Occipital lobe (tissue), 2 donors: ENCODE data around the gene TBC1D8. TPM values are rescaled to one million over a fixed set of nuclear protein-coding genes. Genes with fewer than 3 reads are reported as not detected.

ENCODE experiments used
- DNase-seq: peaks from one replicate; lab custom pipeline; 2025; lab: John Stamatoyannopoulos, UW
- total RNA-seq: library from RNA; depleted of rRNA; stranded (reverse); fragments of >200 nt; gene quantifications from one replicate; pipeline ENCODE4 v1.2.3, GENCODE V29; 2014

Gene TBC1D8
- total RNA-seq, 1 donor from 2014 or later = 11.7 TPM

GRCh38 chr2:100999995-101000394 lies 151.2 kb downstream of the TBC1D8 start:
- DNase-seq = no peak

GRCh38 chr2:100998235-100998573 lies 153.0 kb downstream of the TBC1D8 start:
- DNase-seq = no peak

- DNase-seq = no peak
Measured at GRCh38 chr2:100997509-100998234, 153.5 kb downstream of the TBC1D8 start.

GRCh38 chr2:100995309-100996075 lies 155.7 kb downstream of the TBC1D8 start:
- no peak for DNase-seq

GRCh38 chr2:100993294-100993693 lies 157.9 kb downstream of the TBC1D8 start:
- DNase-seq = no peak

GRCh38 chr2:100992262-100992661 lies 158.9 kb downstream of the TBC1D8 start:
- DNase-seq = no peak

- no peak for DNase-seq
Measured at GRCh38 chr2:100991404-100991773, 159.8 kb downstream of the TBC1D8 start.

- no peak for DNase-seq
Measured at GRCh38 chr2:100990650-100991403, 160.4 kb downstream of the TBC1D8 start.

- DNase-seq = no peak
Measured at GRCh38 chr2:100990166-100990565, 161.0 kb downstream of the TBC1D8 start.

GRCh38 chr2:100989666-100990065 lies 161.5 kb downstream of the TBC1D8 start:
- DNase-seq = no peak

GRCh38 chr2:100988630-100989417 lies 162.4 kb downstream of the TBC1D8 start:
- DNase-seq = no peak

GRCh38 chr2:100987974-100988373 lies 163.2 kb downstream of the TBC1D8 start:
- no peak for DNase-seq

GRCh38 chr2:100987536-100987935 lies 163.6 kb downstream of the TBC1D8 start:
- DNase-seq = no peak

- DNase-seq = no peak
Measured at GRCh38 chr2:100986157-100986556, 165.0 kb downstream of the TBC1D8 start.

- no peak for DNase-seq
Measured at GRCh38 chr2:100984892-100985307, 166.3 kb downstream of the TBC1D8 start.

GRCh38 chr2:100983684-100984310 lies 167.4 kb downstream of the TBC1D8 start:
- DNase-seq = no peak

- no peak for DNase-seq
Measured at GRCh38 chr2:100983201-100983600, 168.0 kb downstream of the TBC1D8 start.

- DNase-seq = no peak
Measured at GRCh38 chr2:100982431-100982861, 168.7 kb downstream of the TBC1D8 start.

GRCh38 chr2:100981011-100981410 lies 170.2 kb downstream of the TBC1D8 start:
- no peak for DNase-seq

- no peak for DNase-seq
Measured at GRCh38 chr2:100980046-100980445, 171.1 kb downstream of the TBC1D8 start.
